Measurements from ENCODE around the gene RAB27B.
"Not testable (repeated sequence)": the region's sequence is repeated elsewhere in the genome, so short reads cannot be mapped to it uniquely, and the experiment has no call there.

Gene RAB27B

DNA sequence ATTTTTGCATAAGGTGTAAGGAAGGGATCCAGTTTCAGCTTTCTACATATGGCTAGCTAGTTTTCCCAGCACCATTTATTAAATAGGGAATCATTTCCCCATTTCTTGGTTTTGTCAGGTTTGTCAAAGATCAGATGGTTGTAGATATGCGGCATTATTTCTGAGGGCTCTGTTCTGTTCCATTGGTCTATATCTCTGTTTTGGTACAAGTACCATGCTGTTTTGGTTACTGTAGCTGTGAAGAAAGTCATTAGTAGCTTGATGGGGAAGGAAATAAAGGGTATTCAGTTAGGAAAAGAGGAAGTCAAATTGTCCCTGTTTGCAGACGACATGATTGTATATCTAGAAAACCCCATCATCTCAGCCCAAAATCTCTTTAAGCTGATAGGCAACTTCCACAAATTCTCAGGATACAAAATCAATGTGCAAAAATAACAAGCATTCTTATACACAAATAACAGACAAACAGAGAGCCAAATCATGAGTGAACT is 7.4 kb upstream of the RAB27B start:
- DNase-seq = peak; percentile 93

DNA sequence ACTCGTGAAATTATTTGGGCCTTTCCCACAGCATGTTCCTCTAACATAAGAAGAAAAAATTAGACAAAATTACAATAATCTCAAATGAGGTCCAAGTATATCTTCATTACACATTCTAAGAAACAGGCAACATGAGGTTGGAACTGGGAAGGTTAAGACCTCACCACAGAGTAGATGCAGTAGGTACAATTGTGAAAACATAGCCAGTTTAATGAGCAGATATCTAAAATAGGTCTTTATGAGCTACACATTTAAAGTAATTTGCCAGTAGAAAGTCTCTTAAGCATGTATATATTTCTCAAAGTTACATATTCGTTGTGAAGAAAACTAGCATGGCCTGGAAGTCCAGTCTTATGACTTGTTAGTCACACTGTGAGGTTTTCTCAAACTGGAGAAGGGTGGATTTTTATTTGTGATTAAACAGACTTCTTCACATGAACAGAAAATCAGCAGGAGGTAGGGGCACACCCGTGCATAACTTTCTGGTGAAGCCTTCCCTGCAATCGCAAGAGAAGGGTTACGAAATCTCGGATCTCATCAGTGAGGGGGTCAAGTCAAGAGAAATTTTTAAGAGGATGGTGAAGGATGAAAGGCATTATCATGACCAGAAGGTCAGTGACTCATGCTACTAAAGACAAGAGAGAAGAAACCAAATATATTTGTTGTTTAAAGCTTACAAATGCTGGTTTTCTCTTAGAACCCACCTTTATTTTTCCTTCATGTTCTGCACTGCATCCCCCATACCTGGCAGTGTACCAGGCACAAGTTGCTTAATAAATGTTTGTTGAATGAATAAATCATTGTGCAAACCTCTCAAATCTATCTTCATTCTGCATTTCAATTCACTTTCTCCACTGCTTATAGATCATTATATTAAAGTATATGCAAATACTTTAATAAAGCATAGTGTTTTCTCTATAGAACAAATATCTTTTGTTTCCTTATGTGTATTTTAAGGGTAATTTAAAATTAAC is 5.1 kb upstream of the RAB27B start:
- no peak for DNase-seq

DNA sequence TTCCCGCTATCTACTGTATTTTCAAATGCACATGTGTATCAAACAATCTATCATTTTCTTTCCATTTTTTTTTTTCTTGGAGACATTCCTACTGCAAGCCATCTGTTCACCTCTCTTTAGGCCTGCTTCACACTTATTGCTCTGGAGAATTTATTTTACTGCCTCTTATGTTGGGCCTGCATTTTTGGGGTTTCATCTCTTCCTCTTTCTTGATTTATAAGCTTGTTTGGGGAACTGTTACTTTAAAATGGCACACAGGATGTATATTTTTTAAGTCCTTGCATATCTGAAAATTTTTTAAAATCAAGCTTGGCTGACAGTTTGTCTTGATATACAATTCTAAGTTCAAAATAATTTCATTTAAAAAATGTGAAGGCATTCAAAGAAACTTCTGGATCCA is 3.5 kb upstream of the RAB27B start:
- DNase-seq = peak; percentile 24

DNA sequence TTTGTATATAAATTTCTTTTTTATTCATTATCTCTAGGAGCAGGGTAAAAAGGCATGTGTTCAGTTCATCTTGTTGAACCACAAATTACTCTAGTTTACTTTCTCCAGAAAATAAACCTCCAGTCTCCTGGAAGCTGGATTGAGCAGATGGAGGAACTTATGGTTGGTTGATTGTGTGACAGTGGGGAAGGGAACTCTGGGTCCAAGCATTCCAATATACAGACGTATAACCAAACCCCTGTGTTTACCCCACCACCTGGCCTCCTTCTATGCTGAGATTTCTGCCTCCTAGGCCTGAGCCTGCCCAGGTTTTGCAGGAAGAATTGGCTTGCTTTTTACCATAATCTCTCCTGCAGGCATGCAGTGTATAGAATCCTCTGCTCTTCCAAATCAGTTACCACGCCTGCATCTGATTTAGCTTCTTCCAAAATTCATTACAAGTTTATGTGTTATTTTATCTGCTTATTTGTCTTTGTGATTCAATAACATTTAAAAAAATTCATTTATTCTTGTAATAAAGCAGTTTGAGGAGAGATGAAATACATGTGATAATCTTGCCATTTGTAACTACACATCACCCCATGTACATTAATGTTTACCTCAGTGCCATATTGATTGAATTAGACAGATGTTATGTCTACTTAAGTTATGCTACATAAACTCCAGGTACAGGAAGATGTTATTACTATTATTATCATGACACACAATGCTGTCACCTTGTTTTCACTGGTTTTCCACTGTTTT is 2.5 kb upstream of the RAB27B start:
- DNase-seq = no peak

DNA sequence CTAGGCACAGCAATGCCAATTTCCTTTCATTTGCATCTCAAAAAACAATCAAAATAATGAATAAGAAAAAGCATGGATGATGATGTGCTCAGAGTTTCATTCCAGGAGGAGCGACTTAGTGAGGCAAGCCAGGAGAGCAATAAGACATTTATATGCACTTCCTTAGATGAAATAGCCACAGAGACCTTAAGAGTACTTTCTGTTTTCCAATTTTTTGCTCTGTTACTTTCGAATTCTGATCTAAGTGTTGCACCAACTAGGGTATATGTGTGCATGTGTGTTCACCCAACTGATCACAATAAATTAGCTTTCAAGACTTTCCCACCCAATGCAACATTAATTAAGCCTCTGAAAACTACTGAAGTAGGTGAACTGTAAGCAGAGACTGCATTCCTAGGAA is 709 bp downstream of the RAB27B start:
- no peak for DNase-seq

DNA sequence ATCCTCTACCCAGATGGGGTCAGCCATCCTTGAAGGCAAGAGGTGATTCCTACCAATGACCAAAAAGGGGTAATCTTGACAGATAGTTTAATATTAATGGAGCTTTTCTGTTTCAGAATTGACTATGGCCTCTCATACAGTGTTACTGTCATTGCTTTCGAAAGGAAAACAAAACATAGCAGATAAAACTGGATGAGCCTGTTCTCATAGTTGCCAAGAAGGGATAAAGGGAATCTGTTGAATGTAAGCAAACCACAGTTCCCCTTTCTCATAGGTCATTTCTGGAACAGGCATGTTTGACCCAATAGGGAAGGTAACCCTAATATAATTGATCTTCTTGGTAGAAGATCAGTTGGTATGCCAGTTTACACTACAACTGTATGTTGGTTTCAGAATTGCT is 1.6 kb downstream of the RAB27B start:
- no peak for DNase-seq

DNA sequence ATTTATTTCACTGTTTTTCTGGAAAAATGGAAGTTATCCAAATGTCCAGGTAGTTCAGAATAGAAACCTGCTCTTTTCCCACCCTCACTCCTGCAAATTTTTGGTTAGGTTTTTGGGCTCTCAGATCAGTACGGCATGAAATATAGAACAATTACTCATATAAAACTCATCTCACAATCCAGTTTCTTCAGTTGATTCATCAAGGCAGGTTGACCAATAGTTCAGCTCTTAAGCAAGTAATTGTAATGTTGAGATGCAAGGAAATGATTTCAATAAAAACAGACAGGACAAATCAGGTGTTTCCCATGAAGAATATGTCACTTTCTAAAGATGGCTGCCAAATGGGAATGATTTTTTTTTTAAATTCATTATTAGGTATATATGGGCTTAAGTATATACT is 2.0 kb downstream of the RAB27B start:
- no peak for DNase-seq

DNA sequence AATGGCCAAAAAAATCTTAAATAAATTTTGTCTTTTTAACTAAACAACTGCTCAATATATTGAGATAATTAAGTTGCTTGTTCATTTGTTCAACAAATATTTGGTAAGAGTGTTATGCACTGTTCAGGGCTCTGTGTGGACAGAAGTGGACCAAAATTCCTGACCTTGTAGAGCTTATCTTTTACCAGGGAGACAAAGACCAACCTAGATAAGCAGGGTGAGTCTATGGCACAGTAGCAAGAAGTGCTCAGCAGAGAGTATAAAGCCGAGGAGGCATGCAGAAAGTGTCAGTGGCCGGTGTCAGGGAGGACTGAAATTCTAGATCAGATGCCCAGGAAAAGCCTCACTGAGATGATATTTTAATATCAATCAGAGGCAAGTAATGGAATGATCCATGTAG is 2.6 kb downstream of the RAB27B start:
- no peak for DNase-seq

DNA sequence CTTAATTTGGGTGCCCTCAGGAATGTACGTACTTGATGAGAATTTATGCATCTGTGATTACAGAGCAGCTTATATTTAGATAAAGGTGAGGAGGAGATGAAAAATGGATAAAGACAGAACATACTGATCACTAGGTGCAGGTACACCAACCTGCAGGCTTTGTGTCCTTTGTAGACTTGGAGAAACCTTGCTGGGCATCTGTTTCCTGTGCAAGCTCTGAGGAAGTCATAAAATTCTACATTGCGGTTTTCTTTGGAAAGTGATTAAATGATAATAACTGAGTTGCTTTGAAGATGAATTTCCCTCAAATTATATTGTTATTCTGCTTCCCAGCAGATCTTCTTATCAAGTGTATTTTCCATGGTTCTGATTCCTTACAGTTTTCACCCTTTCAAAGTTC is 7.7 kb downstream of the RAB27B start:
- peak; percentile 92 for DNase-seq

DNA sequence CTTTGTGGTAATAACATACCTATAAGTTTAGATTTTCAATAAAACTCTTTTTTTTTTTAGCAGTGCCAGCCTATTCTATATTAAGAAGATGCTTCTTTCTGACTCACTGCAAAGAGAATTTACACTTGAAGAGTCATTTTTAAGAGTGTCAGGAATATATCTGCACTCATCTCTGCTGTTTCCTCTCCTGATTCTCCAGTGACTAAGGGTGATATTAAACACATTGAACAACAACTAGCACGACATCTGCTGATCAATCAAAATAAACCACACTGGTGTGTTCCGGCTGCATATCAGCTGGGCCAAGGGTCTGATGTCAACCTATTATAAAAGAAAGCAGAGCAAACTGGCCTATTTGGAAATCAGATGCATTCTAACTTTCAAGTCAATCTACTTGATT is 15.0 kb downstream of the RAB27B start:
- no peak for DNase-seq

DNA sequence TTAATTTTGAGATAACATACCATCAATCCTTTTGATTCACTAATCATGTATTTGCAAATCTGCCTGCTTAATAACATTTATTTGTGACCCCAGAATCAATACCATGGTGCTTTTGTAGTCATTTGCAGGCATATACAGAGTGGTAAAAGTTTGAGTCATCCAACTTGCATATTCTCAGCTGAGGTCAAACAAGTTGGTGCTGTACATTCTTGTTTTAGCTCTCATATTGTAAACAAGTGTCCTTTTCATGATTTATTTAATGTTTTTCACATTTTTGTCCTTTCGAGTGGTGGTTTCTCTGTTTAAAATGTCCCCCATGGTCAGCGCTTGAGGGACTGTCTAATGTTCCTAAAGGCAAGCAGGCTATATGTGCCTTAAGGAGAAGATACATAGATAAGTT is 17.5 kb downstream of the RAB27B start:
- no peak for DNase-seq

DNA sequence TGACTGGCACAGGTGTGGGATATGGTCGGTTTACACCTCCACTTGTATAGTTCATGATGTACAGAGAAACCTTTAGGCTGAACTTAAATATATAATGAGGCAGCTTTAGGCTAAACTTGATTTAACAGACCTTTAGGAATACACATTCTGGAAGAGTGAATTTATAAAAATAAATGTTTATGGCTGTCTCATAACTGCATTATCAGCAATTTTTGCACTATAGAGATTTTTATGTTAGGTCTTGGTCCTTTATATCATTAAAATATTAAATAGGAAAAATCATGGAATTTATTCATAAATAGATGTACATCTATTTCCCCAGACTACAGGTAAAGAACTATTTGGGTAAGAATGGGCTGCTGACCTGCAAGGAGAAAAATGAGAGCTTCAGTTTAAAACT is 19.8 kb downstream of the RAB27B start:
- DNase-seq = no peak

DNA sequence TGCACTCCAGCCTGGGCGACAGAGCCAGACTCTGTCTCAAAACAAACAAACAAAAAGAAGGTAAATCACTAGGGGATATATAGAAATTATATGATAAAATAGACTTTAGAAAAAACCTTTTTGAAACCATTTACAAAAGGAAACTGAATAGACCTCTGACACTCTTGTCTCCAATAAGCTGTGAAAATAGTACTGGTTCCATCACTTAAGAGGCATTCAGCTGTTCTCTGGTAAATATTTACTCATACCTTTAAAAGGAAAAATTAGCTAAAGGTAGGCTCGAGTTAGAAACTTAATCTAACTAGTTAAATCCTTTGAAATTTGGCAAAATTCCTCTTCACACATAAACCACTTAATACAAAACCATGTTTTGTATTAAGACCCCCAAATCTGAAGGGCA is 21.4 kb downstream of the RAB27B start:
- DNase-seq = no peak

DNA sequence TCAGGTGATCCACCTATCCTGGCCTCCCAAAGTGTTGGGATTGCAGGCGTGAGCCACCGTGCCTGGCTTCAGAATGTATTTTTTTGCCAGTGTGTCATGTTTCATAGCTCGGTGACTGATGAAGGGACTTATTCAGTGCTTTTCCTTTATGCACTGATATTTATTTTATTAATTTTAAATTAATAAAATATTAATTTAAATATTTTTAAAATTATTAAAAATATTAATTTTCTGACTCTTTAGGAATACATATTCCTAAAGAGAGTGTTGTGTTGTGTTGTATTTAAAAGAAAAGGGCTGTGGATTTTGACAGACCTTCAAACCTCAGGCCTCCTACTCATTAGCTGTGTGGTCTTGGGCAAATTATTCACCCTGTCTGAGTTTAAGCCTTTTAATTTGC is 22.3 kb downstream of the RAB27B start:
- DNase-seq = no peak

DNA sequence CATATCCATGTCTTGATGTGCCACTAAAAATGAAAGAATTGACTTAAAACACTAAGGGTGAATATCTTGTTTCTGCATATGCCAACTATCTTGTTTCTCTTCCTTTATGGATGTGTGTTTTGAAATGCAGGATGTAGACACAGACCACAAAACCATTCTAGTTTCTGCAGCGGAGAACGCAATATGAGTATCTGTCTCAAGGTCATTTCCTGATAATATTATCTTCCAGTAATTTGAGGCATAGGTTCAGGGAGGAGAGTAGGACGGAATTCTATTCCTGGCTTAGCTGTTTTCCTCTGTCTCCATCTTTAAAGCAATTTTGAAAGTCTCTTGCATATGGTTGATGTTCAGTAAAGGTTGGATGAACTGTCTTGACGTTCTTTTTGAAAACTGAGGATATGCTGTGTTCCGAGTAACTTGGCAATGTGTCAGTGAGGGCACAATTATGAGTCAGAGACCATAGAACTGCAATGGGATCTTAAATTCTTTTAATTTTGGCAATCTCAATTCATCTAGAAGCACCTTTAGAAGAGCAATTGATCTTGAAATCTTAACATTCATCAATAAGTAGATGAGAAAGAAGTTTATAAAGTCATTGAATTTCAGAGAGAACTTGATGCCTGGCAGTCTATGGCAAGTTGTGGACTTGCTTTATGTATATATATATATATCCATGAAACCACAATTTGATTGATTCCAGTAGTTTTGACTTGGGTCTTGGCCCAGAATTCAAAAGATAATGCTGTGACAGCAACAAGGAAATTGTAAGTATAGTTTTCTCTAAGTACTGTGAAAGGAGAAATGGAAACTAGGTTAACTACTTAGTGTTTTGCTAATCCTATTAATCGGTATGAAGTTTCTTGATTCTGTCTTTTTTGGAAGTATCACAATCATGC is 24.8 kb downstream of the RAB27B start:
- DNase-seq = peak; percentile 96

DNA sequence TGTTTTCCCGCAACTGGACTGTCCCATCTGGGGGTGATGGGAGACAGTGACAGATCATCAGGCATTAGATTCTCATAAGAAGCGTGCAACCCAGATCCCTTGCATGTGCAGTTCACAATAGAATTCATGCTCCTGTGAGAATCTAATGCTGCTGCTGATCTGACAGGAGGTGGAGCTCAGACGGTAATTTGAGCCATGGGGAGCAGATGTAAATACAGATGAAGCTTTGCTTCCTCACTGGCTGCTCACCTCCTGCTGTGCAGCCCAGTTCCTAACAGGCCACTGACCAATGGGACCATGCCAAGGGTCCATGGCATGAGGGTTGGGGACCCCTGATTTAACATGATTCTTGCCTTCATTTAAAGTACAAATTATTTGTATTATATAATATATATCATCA is 26.8 kb downstream of the RAB27B start:
- not testable (repeated sequence) for DNase-seq

DNA sequence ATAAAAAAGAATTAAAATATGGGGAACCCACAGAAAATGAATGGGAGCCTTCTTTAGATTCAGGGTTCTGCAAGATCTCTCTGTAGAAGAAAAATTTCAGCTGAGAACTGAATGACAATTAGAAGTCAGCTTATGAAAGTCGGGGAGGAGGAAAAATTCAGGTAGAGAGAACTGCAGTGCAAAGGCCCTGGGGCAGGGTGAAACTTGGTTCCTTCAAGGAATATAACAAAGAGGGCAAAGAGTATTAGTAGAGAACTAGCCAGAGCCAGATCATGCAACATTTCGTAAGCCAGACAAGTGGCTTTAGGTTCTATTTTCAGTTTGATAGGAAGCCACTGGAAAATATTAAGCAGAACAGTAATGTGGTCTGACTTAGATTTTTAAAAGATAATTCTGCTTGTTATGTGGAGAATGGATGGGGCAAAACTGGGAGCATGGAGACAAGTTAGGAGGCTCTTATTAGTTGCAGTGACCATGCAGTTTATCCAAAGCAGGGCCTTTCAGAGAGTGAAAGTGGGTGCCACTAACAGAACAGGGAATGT is 27.9 kb downstream of the RAB27B start:
- no peak for DNase-seq

DNA sequence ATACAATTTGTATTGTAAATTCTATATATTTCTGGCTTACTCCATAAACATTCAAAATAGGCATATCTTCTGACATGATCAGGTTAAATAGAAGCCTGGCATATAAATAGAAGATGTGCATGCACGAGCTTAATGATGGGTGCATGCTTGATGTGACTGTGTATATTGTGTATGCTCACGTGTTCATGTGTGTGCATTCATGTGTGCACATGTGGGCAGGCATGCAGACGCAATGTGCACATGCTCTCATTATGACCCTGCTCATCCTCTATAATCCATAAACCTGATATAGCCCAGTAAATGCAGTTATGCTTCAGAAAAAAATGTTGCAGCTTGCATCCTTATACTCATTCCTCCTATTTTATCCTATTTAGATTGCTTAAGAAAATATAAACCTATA is 29.2 kb downstream of the RAB27B start:
- no peak for DNase-seq

DNA sequence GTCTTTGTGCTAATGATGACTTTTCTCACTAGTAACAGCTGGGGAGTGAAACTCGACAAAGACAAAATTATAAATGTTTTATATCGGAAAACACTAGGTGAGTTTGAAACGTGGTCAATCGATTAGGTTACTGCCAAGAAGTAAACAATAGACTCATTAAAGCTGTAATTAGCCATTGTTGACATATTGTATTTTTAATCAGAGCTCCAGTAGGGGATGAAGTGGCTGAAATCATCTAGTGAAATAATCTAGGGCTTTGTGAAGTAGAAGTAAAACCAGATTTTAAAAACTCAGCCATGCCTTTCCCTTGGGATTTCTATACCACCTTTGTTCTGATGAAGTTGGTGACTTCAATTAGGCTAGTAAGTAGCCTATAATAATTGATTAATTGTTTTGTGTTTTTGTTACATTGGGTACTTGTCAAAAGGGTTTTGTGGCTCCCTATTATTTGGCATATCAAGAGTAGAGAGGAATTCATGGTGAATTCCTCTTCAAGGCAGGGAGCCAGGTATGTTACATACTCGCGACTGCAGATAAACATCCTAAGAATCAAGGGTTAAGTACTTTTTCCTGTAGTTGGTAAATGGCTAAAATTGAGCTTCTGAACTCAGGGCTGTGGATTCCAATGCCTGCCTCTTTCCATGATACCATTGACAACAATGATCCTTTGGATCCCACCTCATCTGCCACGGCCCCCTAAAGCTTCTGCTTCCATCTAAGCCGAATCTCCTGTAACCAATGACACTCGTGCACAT is 31.6 kb downstream of the RAB27B start:
- DNase-seq = no peak

DNA sequence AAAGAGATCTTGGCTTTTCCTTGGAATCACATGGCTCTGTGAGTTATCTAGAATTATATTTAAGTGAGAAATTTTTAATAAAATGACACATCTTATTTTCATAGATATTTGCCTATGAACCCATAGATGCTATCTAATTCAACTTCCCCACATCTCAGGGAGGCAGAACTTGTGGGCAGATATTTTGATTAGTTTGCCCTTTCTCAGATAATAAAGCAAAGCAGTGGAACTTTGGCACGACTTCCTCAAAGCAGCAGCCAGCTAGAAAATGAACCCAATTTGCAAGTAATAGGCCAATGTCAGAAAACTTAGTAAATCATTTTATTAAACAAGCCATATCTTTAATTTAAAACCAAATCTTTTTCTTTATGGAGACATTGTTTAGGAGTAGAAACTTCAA is 32.7 kb downstream of the RAB27B start:
- DNase-seq = peak; percentile 75

DNA sequence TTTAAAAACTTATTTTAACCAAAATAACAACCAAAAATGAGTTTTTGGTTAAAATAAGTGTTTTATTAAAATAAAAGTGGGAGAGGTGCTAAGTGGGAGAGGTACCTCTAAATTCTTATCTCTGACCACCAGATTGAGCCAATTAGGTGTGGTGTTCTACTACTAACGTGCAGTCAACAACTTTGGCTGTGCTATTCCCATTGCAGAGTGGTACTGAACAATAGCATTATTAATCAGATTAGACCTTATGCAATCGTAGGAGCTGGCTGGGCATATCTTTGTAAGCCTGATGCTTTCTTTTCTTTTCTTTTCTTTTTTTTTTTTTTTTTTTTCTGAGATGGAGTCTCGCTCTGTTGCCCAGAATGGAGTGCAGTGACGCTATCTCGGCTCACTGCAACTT is 38.9 kb downstream of the RAB27B start:
- no peak for DNase-seq

DNA sequence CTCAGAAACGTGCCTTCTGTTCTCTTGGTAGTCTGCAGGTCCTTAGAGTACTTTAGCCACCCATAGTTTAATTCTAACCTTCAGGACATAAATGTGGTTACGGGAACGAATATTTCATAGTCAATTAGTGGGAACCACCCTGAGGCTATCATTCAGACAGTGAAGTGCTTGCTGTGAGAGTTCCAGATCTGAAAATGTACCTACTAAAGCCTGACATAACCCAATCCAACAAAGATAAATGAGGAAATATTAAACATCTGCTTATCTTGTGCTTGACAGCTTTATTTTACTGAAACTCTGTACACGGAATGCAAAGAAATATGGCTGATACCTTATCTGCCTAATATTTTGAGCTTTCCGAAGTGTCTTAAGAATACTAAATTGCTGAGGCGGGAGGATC is 43.0 kb downstream of the RAB27B start:
- no peak for DNase-seq

All from GF-D8 (cell line).